ENCODE measurements around the gene PHKA1.

- no peak for TF ChIP-seq RAD21 (conservative IDR thresholded peaks at IDR 0.05)
- TF ChIP-seq CTCF (IDR thresholded peaks at IDR 0.05; ENCODE audit: poor library complexity, severe bottlenecking), result no peak
- TF ChIP-seq POLR2AphosphoS5 (IDR thresholded peaks at IDR 0.05), result no peak
- no peak for TF ChIP-seq MXI1 (conservative IDR thresholded peaks at IDR 0.05; ENCODE audit: poor library complexity, severe bottlenecking)
- TF ChIP-seq TAF1 (IDR thresholded peaks at IDR 0.05; ENCODE audit: low read depth), result no peak
- TF ChIP-seq EP300 (conservative IDR thresholded peaks at IDR 0.05; ENCODE audit: poor library complexity, severe bottlenecking), result no peak
Observed at GRCh38 chrX:72687396-72687795, 26.7 kb downstream of the PHKA1 start.
